GM12864 (cell line): Measurements from ENCODE around the gene SMPD2.

Experiments used
- DNase-seq: peaks from one replicate; pipeline ENCODE4 v3.0.0-alpha.2; 2011; ENCODE audit warnings: low read depth
- H3K4me3 ChIP-seq: 2 replicates; pipeline ENCODE4 v1.5.1; 2011; ENCODE audit warnings: mild to moderate bottlenecking, low read depth, low read length, control low read depth
- CTCF ChIP-seq: IDR thresholded peaks from 2 replicates; pipeline ENCODE4 v1.5.1; 2011; ENCODE audit warnings: low read depth, mild to moderate bottlenecking, moderate library complexity, low read length, control low read depth, inconsistent platforms; ENCODE audit errors: missing control alignments

The SMPD2 gene

GRCh38 chr6:109454496-109455436 lies 14.2 kb downstream of the SMPD2 start:
- no peak for TF ChIP-seq CTCF
- DNase-seq = peak; percentile 65
- peak overlapping the region; percentile 86 for H3K4me3 ChIP-seq

GRCh38 chr6:109455437-109456110 lies 15.1 kb downstream of the SMPD2 start, which contains the start of gene MICAL1:
Gene MICAL1 (minus strand): TSS chr6:109455772. CDS start chr6:109454196, 1,576 bp downstream.
- DNase-seq = peak; percentile 64
- peak within 1 kb of the TSS; percentile 86 for H3K4me3 ChIP-seq
- peak; percentile 44 for TF ChIP-seq CTCF

- no peak for TF ChIP-seq CTCF
- H3K4me3 ChIP-seq = peak overlapping the region; percentile 86
- DNase-seq = no peak
These were observed 15.6 kb downstream of the SMPD2 start for GRCh38 chr6:109456111-109456583.

GRCh38 chr6:109456710-109457561 lies 16.4 kb downstream of the SMPD2 start:
- no peak for DNase-seq
- H3K4me3 ChIP-seq = peak overlapping the region; percentile 86
- TF ChIP-seq CTCF = no peak

- DNase-seq = no peak
- no peak for TF ChIP-seq CTCF
- no peak overlapping the region for H3K4me3 ChIP-seq
These were observed 17.1 kb downstream of the SMPD2 start for GRCh38 chr6:109457562-109457996.

- no peak overlapping the region for H3K4me3 ChIP-seq
- no peak for TF ChIP-seq CTCF
- no peak for DNase-seq
These were observed 18.4 kb downstream of the SMPD2 start for GRCh38 chr6:109458774-109459531.
